Osteocyte (in vitro differentiated cells): ENCODE data around the gene GRK1. TPM values are rescaled to one million over a fixed set of nuclear protein-coding genes. Genes with fewer than 3 reads are reported as not detected.
A peak's percentile ranks its signal among the peaks of the same experiment; 100 is the strongest.

Source experiments
- DNase-seq: peaks from one replicate; pipeline ENCODE4 v3.0.0; 2021; ENCODE audit warnings: mixed read lengths; ENCODE audit not compliant: unreplicated experiment; ENCODE audit errors: extremely low spot score
- H3K27ac Mint-ChIP-seq: one replicate; pipeline ENCODE4 v1.8.0; 2021; ENCODE audit warnings: mild to moderate bottlenecking, mixed read lengths; ENCODE audit not compliant: unreplicated experiment
- H3K27me3 Mint-ChIP-seq: one replicate; pipeline ENCODE4 v1.8.0; 2021; ENCODE audit warnings: mixed read lengths; ENCODE audit not compliant: unreplicated experiment
- H3K36me3 Mint-ChIP-seq: one replicate; pipeline ENCODE4 v1.8.0; 2021; ENCODE audit warnings: mixed read lengths; ENCODE audit not compliant: unreplicated experiment
- H3K4me1 Mint-ChIP-seq: one replicate; pipeline ENCODE4 v1.8.0; 2021; ENCODE audit warnings: mixed read lengths; ENCODE audit not compliant: unreplicated experiment
- H3K4me3 Mint-ChIP-seq: one replicate; pipeline ENCODE4 v1.8.0; 2021; ENCODE audit warnings: mild to moderate bottlenecking, moderate library complexity, mixed read lengths; ENCODE audit not compliant: unreplicated experiment
- H3K9me3 Mint-ChIP-seq: one replicate; pipeline ENCODE4 v1.8.0; 2021; ENCODE audit warnings: mixed read lengths; ENCODE audit not compliant: unreplicated experiment
- total RNA-seq: library from RNA; stranded (reverse); gene quantifications from 2 replicates; pipeline ENCODE4 v1.2.1, GENCODE V29; 2021
- TF ChIP-seq, protein P1 (sequence below): fragments of 200-600 bp; sonication (generic); IDR thresholded peaks from 2 replicates; pipeline ENCODE4 v1.5.0; 2021; ENCODE audit warnings: antibody characterized with exemption, mild to moderate bottlenecking, moderate library complexity

The GRK1 gene
- total RNA-seq, 1 donor from 2014 or later = not detected

DNA sequence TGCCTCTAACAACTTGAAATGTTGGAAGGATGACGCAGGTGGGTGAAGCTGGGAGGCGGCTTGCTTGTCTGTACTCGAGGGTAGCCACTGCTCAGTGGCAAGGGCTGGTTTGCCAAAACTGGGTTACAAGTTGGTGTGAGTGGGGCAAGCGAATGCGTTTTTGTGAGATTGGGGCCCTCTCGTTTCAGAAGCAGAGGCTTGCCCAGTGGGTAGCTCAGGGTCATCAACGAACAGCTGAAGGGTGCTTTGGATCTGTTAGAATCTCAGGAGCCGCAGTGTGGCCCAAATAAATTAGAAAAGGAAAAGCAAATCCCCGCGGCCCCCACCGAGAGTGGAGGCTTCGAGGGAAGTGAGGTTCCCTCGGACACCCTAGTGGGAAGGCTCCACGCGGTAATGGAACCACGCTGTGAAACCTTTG, 16.3 kb upstream of the GRK1 start:
- DNase-seq = no peak

DNA sequence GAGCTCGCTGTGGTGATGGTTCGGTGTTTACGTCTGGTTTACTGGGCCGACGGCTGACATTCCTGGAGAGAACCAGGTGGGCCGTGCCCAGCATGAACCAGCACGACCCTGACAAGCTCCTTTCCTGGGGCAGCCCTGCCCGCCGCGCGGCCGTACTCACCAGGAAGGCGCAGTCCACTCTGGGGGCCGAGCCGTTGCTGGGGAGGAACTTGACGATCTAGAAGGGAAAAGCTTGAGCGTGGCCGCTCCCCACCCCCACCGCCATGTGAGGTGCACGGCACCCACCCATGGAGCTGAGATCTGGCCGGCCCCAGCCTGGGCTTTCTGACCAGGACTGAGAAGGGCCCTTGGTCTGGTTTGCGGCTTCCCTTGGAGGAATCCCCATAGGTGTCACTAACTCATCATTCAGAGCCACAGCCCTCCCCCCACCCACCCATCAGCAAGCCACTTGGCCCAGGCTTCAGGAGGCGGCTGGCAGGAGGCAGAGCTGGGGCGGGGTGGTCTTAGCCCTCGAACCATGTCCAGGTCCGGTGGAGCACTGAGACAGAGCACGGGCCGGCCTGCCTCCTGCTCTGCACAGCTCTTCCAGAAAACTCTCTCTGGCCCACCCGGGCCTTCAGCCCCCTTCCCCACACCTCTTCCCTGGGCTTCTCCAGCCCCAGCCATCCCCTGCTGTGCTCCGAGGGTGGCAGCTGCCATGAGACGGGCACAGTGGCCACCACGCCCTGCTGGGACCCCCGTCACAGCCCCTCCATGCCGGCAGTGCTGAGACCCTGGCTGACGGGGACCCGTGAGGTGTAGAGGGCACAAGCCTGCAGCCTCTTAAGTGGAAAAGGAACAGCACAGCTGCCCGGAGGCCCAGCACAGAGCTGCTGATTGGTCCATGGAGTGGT, 15.3 kb upstream of the GRK1 start:
- TF ChIP-seq, protein P1, sequence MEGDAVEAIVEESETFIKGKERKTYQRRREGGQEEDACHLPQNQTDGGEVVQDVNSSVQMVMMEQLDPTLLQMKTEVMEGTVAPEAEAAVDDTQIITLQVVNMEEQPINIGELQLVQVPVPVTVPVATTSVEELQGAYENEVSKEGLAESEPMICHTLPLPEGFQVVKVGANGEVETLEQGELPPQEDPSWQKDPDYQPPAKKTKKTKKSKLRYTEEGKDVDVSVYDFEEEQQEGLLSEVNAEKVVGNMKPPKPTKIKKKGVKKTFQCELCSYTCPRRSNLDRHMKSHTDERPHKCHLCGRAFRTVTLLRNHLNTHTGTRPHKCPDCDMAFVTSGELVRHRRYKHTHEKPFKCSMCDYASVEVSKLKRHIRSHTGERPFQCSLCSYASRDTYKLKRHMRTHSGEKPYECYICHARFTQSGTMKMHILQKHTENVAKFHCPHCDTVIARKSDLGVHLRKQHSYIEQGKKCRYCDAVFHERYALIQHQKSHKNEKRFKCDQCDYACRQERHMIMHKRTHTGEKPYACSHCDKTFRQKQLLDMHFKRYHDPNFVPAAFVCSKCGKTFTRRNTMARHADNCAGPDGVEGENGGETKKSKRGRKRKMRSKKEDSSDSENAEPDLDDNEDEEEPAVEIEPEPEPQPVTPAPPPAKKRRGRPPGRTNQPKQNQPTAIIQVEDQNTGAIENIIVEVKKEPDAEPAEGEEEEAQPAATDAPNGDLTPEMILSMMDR = no peak
- Mint-ChIP-seq H3K4me1 (peaks cover 35% of the 10 kb centered on the region), H3K36me3 (no peaks in the 10 kb centered on the region), H3K27me3 (no peaks in the 10 kb centered on the region), H3K9me3 (no peaks in the 10 kb centered on the region), H3K4me3 (no peak overlapping the region), H3K27ac (no peak overlapping the region)
- DNase-seq = no peak

More for the DNA sequence above, 16.3 kb upstream of the GRK1 start:
- H3K36me3 Mint-ChIP-seq = no peaks in the 10 kb centered on the region
- no peaks in the 10 kb centered on the region for H3K27me3 Mint-ChIP-seq
- no peaks in the 10 kb centered on the region for H3K9me3 Mint-ChIP-seq
- TF ChIP-seq, protein P1 = no peak
- H3K4me3 Mint-ChIP-seq = no peak overlapping the region
- no peak overlapping the region for H3K27ac Mint-ChIP-seq
- peaks cover 43% of the 10 kb centered on the region for H3K4me1 Mint-ChIP-seq

DNA sequence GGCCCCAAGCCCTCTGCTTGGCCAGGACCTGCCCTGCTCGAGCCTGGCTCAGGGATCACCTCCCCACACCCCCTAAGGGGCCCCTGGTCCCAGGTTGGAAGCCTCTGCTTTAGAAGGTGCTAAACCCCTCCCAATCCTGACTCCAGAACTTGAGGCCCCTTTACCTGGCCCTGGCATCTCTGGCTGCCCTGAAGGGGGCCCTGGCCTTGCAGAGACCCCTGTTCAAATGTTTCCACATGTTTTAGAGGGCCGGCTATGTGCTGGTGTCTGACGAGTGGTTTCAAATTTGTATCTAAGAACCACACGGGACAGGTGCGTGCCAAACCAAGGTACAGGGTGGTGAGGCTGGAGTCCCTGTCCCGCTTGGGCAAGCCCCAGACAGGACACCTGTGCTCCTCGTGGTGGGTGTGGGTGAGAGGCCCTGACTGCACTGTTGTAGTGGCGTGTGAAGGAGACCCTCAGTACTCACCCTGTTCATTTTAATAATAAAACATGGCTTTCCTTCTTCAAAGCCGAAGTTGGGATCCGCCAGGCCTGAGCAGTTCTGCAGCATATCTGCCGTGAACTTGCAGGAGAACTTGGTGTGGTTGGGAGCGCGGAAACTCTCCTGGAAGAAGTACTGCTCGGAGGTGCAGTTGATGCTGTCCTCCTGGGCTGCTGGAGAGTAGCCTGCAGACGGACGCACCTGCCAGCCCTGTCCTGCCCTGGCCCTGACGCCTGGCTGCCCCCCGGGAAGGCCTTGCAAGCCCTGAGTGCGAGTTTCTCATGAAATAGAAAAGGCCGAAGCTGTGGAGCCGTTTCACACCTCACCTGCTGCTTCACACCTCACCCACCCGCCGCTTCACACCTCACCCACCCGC, 14.4 kb upstream of the GRK1 start:
- Mint-ChIP-seq H3K4me3 (no peak overlapping the region), H3K36me3 (no peaks in the 10 kb centered on the region), H3K27ac (no peak overlapping the region), H3K27me3 (no peaks in the 10 kb centered on the region), H3K4me1 (peaks cover 26% of the 10 kb centered on the region), H3K9me3 (no peaks in the 10 kb centered on the region)
- no peak for DNase-seq
- TF ChIP-seq, protein P1 = no peak

DNA sequence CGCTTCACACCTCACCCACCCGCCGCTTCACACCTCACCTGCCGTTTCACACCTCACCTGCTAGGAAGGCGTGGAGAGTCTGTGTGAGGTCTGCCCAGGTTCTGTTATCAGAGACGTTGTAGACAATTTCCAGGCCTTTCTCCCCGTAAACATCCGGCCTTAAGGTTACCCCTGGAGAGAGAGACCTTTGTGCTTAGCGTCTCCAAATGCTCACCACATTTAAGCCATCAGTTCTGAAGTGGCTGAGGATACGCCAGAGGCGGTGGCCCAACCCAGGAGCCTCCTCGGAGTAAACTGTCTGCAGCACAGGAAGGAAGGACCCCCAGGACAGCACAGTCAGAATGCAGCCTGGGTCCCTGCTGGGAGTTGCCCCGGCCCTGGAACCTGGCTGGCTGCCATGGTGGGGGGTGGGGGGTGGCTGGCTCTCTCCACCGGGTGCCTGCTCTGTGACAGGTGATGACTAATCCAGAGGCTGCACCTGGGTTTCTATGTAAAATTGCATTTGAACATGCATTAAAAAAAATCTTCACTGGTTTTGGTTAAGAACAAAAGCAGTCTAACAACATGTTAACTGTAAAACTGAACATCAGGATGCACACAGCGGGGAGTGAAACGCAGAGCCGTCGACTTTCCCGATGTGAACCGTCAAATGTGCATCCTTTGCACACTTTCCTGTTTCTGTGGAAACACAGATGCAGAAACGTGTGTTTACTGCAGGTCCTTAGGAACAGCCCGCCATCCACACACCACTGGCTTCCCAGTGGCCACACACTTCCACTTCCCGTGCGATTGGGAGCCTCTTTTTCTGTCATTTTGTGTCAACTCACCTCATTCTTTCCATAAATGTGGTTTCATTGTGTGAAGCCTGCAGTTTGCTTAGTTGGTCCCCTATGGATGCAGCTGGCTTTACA, 13.5 kb upstream of the GRK1 start:
- DNase-seq = no peak
- Mint-ChIP-seq H3K4me3 (no peak overlapping the region), H3K4me1 (peaks cover 18% of the 10 kb centered on the region), H3K9me3 (no peaks in the 10 kb centered on the region), H3K36me3 (no peaks in the 10 kb centered on the region), H3K27me3 (no peaks in the 10 kb centered on the region), H3K27ac (peak overlapping the region; percentile 41)
- TF ChIP-seq, protein P1 = no peak
